HG02759 (cell line): ENCODE data around the gene NGRN.
"Not testable (repeated sequence)": the region's sequence is repeated elsewhere in the genome, so short reads cannot be mapped to it uniquely, and the experiment has no call there.

Experiments
- ATAC-seq: cut with Tn5 transposase; IDR thresholded peaks from one replicate; pipeline ENCODE4 v1.9.1; 2021; ENCODE audit warnings: mild to moderate bottlenecking, moderate library complexity; ENCODE audit not compliant: unreplicated experiment

NGRN gene

DNA sequence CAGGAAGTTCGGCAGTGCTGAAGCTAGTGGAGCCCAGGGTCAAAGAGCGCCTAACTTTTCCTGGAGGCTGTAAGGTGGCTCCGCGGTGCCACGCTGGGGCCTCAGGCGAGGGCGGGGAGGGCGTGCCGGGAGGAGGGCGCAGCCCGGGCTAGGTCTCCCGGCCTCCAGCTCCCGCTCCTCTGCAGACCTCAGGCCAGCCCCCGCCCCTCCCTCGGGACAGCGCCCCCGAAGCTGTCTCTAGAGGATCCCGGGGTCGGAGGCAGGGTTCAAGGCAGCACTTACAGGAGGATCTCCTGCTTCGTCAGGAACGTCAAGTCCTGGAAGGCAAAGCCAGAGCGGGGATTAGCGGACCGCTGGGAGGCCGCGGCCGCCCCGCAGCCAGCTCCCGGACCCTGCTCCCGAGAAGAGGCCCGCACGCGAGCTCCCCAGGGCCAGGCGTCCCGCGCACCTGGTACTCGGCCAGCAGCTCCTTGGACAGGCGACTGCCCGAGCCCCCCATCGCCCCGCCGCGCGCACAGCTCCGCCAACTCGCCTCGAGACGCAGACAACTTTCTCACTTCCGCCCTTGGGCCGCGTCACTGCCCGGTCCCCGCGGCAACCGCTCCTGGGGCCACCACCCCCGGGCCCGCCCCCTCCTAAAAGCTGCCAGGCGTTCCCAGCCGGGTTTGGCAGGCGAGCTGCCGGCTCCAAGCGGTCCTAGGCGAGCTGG lies 31.9 kb upstream of the NGRN start, which contains the start of gene CIB1:
CIB1 (minus strand) TSS at position 555 of the 709 bp plus-strand sequence; CDS start at position 499, 56 bp downstream.
- peak; percentile 93 for ATAC-seq

DNA sequence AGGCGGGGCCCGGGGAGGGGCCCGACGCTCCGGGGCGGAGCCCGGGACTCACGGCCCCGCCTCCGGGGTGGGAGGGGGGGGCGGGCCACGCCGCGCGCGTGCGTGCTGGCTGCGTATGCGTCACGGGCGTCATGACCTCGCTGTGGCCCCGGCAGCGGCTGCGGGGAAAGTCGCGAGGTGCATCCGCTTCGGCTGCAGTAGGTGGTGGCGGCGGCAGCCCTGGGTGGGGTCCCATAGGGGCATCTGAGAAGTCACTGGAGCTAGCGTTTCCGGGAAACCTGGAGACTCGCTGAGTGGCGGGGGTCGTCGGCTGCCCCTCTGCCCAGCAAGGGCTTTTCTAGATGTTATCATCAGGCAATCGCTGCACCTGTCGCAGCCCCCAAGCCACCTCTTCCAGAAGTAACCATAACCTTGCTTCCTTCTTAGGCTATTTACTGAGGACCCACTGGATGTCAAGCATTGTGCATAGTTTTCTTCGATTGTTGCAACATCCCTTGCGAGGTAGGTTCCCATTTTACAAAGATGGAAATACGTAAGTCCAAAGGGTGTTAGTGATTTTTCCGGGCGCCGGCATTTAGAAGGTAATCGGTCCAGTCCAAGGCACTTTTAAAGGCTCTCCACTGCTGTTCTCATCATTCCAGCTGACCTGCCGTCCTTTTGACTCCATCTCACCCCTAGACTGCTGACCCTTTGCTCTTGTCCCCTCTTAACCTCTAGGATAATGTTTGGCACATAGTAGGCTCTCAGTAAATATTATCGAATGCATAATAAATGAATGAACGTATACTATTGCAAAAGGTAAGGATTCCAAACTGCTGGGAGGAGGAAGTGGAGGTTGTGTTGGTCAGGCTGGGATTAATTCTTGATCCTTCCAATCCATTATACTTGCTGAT lies 31.1 kb upstream of the NGRN start, which contains the start of gene GDPGP1:
GDPGP1 (plus strand) TSS at position 114 of the 893 bp plus-strand sequence. CDS start 6,700 bp downstream, outside the sequence.
- peak; percentile 77 for ATAC-seq

GRCh38 chr15:90239371-90239770 lies 26.1 kb upstream of the NGRN start:
- no peak for ATAC-seq

DNA sequence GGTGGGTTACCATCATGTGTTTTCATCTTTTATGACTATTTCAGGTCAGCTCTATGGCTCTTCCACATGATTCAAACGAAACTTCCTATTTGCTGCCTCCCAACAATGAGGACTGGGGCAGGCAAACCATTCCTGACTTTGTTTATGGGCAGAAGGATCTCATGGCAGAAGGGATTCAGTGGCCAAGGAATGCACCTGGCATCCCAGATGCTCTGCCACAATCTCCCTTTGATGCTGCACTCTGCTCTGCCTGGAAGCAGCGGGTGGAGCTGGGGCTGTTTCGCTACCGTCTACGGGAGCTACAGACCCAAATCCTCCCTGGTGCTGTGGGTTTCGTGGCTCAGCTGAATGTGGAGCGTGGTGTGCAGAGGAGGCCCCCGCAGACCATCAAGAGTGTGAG lies 24.6 kb upstream of the NGRN start:
- ATAC-seq, result no peak

- ATAC-seq, result no peak
These were observed 23.9 kb upstream of the NGRN start for GRCh38 chr15:90241343-90242192.

DNA sequence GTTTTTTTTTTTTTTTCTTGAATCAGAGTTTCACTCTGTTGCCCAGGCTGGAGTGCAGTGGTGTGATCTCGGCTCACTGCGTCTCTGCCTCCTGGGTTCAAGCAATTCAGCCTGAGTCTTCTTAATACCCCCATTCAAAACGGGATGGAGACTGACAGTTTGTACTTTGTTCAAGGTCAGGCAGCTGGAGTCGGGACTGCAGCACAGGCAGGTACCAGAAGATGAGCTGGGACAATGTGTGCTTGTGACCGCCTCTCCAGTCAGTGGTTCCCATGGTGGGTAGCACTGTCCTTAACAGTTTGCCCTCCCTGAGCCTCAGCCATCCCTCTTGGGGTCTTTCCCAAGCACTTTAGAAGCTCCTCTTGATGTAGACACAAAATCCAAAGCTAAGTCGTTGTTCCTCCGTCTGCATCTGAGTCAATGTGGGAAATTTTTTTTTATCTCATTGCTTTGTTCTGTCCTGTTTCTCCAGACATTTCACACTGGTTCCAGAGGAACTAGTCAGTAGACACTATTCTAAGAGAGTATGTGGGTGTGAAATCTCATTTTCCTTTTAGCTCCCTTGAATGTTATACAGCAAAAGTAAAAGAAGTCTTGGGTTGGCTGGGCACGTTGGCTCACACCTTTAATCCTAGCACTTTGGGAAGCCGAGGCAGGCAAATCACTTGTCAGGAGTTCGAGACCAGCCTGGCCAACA lies 21.4 kb upstream of the NGRN start:
- ATAC-seq, result no peak

DNA sequence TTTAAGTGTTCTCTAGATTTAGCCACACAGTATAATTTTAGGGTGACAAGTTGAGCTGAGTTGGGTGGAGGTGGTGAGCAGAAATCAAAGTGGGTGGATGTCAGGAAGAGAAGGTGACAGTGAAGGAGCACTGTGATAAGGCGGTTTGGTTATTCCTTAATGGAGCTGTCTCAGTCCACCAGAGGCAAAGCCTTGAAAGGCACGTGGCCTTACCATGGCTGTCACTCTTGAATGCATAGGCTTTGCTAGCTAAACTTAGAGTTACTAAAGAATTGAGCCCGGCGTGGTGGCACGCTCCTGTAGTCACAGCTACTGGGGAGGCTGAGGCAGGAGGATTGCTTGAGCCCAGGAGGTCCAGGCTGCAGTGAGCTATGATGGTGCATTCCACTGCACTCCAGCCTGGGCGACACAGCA lies 16.7 kb upstream of the NGRN start:
- ATAC-seq, result no peak

DNA sequence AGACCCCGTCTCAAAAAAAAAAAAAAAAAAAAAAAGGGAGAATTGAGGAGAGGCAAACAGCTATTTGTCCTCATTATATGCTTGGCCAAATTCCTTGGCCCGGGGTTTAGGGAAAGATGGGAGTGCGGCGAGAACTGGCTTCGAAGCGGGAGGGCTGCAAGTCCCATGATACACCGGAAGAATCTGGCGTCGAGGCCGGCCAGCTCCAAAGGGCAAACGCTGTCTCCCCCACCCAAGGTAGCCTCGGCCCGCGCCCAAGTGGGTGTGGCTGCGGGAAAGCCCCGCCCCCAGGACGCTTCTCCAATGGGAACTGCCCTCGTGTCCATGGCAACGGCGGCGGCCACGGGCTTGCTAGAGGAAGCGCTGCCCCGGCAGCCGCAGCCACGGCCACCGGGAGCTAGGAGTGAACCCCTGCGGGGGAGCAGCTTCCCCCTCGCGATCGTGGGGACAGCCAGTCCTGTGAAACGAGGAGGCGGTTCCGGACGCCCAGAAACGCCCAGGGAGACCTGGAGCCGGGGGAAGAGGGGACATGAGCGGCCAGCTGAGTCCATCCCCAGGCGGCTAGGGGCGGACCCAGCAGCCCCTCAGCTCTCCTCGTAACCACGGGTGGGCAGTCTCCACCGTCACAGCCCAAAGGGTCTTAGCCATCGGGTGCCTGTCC lies 16.1 kb upstream of the NGRN start, which contains the start of gene TTLL13:
TTLL13 (plus strand) TSS at position 354 of the 661 bp plus-strand sequence. CDS start 1,075 bp downstream, outside the sequence.
- peak; percentile 50 for ATAC-seq

- no peak for ATAC-seq
These were observed 7.7 kb upstream of the NGRN start for GRCh38 chr15:90257776-90258175.

DNA sequence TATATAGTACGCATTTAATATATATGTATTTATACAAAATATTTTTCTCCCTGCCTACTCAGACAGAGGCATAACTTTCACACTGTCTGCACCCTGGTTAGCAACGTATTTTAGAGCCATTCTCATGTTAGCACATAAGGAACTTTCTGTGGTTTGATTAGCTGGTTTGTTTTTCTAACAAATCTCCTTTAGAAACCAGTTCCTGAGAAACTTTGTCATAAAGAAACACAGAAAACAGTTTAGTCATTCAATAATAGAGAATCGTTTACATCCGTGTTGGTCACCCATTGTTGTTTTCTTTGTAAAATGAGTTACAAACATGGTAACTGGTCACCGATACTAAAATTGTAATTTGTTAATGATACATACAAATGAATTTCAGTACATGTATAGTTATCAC lies 5.9 kb upstream of the NGRN start:
- peak; percentile 65 for ATAC-seq

DNA sequence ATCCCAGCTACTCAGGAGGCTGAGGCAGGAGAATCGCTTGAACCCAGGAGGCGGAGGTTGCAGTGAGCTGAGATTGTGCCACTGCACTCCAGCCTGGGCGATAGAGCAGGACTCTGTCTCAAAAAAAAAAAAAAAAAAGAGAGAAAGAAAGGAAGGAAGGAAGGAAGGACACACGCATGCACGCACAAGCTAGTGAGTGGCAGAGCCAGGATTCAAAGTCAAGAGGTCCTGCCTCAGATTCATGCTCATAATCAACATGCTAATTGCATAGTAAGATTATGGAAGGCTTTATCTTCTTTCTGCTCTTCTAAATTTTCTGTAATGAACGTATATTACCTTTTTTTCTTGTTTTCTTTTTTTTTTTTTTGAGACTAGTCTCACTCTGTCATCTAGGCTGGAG lies 4.7 kb upstream of the NGRN start:
- ATAC-seq, result not testable (repeated sequence)

DNA sequence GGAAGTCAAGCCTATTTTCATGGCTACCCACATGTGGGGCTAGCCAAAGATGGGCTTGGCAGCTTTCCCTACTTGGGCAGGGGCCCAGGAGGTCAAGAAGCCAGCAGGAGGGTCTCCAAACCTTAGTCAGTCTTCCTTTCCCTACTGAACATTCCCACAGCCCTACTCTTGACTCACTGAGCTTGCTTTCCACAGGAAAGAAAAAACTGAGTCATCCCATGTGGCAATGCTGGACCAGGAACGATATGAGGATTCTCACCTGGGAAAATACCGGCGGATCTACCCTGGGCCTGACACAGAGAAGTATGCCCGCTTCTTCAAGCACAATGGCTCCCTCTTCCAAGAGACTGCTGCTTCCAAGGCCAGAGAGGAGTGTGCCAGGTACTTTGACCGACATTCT lies 3.7 kb upstream of the NGRN start:
- no peak for ATAC-seq

DNA sequence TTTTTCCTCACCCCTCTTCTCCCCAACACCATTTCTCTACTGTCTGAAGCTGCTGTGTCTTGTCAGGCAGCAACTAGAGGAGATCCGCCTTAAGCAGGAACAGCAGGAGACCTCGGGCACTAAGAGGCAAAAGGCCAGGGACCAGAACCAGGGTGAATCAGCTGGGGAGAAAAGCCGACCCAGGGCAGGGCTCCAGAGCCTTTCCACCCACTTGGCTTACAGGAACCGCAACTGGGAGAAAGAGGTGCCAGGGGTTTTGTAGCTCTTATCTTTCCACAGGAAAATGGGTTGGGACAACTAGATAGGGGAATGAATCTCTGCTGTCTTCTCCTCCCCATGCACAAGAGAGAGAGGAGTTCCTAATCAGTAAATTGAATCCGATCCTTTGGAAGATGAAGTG lies 3.0 kb upstream of the NGRN start:
- ATAC-seq, result no peak

DNA sequence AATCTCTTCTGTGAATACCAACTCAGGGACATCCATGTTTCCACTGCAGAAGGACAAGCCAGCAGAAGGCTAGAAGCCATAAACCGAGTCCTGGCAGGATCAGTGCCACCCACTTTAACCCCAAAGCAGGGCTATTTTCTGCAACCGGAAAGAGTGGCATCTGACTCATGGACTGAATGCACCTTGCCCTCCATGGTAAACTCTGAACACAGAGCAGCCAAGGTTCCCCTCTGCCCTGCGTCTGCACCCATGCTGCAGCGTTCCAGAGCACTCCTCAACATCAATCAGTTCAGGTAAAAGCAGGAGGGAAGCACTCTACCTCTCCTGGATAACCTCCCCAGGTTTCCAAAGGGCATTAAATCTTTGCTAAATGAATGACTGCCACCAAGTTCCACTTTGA lies 801 bp upstream of the NGRN start:
- no peak for ATAC-seq

DNA sequence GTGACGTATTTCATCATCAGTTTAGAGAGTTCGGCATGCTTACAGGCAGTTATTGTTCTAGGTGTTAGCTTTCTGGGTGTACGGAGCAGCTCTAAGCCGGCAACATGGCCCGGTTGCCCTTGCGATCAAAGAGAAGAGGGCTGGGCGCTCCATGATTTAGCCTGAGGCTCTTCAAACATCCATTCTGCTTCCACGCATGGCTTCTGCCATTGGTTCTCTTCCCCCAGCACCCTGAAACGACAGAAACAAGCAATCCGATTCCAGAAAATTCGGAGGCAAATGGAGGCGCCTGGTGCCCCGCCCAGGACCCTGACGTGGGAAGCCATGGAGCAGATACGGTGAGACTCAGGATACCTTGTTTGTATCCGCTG lies 574 bp downstream of the NGRN start:
- ATAC-seq, result peak; percentile 2

- ATAC-seq, result no peak
These were observed 1.0 kb downstream of the NGRN start for GRCh38 chr15:90266485-90266884.

GRCh38 chr15:90268415-90268814 lies 2.9 kb downstream of the NGRN start:
- no peak for ATAC-seq

DNA sequence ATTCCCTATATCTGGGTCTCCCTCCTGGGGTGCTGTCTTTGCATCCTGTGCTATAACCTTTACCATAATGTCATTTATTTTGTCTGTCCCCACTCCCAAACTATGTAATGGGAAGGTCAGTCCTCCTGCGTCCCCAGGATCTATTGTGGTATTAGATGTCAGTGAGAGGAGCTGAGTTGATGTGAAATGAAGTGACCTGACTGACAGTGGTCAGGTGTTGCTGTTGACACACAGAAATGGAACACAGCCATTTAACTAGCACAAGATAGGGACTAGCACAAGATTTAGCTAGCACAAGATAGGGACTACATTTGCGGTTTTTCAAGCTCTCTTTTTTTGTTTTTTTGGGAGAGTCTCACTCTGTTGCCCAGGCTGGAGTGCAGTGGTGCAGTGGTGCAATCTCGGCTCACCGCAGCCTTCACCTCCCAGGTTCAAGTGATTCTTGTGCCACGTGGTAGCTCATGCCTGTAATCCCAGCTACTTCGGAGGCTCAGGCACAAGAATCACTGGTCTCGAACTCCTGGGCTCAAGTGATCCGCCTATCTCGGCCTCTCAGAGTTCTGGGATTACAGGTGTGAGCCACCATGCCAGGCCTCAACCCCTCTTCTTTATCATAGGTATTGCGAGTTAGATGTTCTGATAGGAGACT lies 5.2 kb downstream of the NGRN start:
- ATAC-seq, result no peak

- ATAC-seq, result no peak
These were observed 6.1 kb downstream of the NGRN start for GRCh38 chr15:90271459-90272166.
